Stimulated activated CD8-positive, alpha-beta memory T cell treated with anti-CD3 and anti-CD28 coated beads, Interleukin-4, amount 100 ng/mL, for 48 hours (primary cell): Measurements from ENCODE around the gene GDF15.
"Not testable (repeated sequence)": the region's sequence is repeated elsewhere in the genome, so short reads cannot be mapped to it uniquely, and the experiment has no call there.

Experiments used
- DNase-seq: peaks from one replicate; pipeline ENCODE4 v3.0.0-alpha.2; 2020

The GDF15 gene

DNA sequence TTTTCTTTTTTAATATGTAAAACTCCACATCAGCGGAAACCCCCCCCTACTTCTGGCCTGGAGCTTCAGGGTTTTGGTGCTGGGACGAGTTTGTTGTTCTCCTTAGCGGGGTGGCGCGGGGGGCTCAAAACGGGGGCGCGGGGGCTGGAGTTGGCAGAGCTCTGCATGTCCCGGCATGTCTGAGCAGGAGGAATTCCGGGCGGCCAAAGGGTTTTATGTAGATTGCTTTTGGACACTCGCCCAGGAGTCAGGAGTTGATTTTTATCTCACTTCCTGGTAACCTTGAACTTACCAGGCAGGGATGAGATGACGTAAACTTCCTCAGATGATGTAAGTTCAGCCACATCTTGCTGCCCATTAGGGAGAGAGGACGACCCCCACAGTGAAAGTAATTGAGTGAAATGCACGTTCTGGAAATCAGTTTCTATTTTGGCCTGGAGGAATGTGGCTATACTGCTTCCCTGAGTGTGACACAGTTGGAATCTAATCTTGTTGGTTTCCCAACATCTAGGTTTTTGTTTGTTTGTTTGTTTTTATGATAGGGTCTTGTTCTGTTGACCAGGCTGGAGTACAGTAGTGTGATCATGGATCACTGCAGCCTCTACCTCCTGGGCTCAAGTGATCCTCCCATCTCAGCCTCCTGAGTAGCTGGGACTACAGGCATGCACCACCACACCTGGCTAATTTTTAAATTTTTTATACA, 21.0 kb upstream of the GDF15 start:
- no peak for DNase-seq

GRCh38 chr19:18366021-18366435, 19.9 kb upstream of the GDF15 start:
- DNase-seq = no peak

DNA sequence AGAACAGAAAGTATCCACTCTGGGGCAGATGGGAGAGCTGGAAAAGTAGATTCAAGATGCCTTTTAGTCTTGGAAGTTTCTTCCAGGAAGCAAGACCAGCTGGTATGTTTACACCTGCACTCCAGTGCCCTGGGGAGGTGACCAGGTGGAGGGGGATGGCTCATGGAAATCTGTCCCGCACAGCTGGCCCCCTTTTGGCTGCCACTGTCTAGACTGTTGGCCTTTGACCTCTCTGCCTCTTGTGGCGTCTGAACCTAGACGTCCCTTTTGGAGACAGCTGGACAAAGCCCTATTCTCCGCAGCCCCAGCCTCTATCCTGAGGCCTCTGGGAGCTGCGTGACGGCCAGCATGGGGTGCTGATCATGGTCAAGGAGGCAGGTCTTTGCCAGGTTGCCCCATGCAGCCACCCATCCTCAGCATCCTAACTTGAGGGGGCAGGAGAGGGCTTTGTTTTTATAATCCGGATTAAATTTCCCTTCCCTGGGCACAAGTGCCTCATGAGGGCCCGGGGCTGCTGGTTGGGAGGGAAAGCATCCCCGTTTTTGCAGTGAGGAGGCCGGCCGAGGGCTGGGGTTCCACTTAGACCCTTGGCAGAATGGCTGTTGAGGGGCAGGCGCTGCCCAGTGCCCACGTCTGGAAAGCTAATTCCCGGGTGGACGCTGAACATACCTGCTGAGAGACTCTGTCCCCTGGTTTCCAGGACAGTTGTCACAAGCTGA, 17.3 kb upstream of the GDF15 start:
- no peak for DNase-seq

DNA sequence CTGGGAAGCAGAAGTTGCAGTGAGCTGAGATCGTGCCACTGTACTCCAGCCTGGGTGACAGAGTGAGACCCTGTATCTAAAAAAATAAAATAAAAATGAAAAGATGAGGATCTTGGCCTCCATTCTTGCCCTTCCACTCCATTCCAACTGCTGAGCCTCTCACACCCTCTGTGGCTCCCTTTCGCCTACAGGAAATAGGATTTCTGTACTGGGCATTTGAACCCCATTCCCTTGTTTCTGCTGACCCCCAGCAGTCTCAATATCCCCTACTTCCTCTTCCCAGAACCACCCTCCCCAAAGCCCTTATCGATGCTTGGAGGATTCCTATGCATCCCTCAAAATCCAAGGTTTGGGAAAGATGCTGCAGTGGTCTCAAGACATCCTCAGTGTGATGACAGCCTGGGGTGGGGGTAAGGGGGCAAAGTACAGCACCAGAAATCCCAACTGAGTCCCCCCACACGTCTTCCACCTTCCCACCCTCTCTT, 12.5 kb upstream of the GDF15 start:
- DNase-seq = no peak

GRCh38 chr19:18373892-18374629, 11.9 kb upstream of the GDF15 start:
- DNase-seq = peak; percentile 75

GRCh38 chr19:18377026-18377425, 8.9 kb upstream of the GDF15 start:
- no peak for DNase-seq

DNA sequence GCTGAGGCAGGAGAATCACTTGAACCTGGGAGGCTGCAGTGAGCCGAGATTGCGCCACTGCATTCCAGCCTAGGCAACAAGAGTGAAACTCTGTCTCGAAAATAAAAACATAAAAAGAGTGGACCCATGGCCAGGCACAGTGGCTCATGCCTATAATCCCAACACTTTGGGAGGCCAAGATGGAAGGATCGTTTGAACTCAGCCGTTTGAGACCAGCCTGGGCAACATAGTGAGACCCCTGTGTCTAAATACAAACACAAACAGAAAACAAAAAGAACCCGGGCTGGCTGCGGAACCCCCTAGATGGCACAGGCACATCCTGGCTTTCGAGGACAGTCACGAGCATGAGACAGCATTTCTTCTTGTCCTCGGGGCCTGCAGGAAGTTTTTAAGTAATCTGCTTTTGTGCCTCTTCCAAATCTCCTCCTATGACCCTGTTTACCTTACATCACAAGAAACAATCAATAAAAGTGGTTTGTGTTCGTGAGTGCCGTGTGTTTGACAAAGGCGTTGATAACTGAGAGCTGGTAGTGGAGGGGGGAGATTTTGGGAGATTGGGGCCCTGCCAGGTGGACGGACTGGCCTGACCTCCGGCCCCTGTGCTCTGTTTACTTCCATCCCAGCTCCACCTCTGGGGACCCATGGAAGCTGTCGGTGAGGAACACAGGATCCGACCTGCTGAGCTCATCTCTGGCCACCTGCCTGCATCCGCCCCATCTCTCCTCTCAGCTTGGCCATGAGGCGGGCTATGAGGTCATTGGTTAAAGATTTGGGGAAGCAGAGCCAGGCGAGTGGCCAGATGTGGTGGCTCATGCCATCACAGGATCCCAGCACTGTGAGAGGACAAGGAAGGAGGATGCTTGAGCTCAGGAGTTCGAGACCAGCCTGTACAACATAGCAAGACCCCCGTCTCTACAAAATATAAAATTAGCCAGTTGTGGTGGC, 5.9 kb upstream of the GDF15 start:
- DNase-seq = no peak

DNA sequence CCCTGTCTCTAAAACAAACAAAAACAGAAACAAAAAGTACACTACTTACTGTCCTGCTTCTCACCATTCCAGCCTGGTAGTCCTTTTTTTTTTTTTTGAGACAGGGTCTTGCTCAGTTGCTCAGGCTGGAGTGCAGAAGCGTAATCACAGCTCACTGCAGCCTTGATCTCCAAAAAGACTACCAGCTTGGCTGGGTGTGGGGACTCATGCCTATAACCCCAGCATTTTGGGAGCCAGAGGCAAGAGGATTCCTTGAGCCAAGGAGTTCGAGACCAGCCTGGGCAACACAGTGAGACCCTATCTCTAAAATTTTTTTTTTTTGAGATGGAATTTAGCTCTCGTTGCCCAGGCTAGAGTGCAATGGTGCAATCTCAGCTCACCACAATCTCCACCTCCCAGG, 5.1 kb upstream of the GDF15 start:
- DNase-seq = no peak

DNA sequence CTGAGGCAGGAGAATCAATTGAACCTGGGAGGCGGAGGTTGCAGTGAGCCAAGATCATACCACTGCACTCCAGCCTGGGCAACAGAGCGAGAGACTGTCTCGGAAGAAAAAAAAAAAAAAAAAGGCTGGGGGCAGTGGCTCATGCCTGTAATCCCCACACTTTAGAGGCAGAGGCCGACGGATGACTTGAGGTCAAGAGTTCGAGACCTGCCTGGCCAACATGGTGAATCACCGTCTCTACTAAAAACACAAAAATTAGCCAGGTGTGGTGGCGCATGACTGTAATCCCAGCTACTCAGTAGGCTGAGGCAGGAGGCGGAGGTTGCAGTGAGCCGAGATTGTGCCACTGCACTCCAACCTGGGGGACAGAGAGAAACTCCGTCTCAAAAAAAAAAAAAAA, 2.3 kb upstream of the GDF15 start:
- DNase-seq = not testable (repeated sequence)

- DNase-seq = no peak
These were observed 1.2 kb upstream of the GDF15 start for GRCh38 chr19:18384775-18385174.

- DNase-seq = no peak
These were observed 641 bp upstream of the GDF15 start for GRCh38 chr19:18385359-18385674.

DNA sequence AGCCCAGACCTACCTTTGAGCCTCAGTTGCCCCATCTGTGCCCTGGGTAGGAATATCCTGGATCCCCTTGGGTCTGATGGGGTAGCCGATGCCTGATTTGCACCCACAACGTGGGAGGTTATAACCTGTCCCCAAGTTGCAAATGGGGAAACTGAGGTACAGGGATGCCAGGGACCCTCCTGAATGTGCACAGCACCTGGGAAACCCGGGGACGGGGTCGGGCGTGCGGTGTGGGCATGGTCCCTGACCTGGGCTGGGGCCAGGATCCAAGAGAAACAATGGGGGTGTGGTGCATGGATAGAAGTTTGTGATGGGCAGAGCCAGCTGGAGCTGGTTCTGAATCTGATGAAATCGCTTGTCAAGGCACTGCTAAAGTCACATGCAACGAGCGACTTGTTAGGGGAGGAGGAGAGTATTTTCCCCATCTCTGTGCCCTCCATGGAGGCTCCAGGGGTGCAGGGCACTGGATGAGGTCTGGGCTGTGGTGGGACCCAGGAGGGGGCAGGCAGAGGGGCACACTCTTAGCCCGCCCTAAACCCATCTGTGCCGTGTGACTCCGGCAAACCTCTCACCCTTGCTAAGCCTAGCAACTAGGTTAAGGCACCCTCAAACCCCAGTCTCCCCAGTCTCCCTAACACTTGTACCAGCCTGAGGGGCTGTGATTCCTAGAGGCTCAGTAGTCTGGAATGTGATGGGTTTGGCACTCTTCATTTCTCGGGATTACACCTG, 749 bp downstream of the GDF15 start:
- no peak for DNase-seq

GRCh38 chr19:18388100-18388959, 2.4 kb downstream of the GDF15 start:
- peak; percentile 91 for DNase-seq

DNA sequence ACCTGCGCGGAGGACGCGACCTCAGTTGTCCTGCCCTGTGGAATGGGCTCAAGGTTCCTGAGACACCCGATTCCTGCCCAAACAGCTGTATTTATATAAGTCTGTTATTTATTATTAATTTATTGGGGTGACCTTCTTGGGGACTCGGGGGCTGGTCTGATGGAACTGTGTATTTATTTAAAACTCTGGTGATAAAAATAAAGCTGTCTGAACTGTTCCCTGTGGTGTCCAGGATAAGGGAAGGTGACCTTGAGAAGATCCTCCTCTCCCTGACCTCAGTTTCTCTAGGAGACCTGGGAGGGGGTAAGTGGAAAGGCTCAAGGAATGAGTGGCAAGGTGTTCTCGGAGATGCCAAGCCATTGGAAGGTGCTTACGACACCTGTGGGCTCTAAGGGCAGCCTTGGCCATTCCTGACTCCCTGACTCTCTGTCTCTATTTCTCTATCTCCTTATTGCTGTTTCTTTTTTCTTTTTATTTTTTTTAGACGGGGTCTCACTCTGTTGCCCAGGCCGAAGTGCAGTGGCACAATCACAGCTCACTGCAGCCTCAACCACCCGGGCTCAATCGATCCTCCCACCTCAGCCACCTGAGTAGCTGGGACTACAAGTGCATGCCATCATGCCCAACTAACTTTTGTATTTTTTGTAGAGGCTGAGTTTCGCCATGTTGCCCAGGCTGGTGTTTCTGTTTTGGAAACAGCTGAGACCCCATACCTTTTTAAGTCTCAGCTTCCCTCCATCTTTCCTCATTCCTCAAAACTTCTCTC, 3.2 kb downstream of the GDF15 start:
- no peak for DNase-seq

DNA sequence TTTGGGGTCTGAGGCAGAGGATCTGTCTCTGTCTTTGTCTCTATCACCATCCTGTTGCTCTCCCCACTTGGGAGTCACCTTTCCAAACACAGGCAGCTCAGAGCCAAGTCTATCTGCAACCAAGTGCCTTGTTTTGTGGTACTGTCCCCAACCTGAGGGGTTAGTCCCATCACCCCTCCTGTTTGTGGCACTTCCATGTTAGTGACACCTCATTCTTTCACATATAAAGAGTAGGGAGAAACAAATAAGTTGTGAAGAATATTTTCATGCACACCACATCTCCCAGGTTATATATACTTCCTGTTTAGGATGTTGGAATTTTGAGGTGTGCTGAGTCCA, 3.7 kb downstream of the GDF15 start:
- no peak for DNase-seq

DNA sequence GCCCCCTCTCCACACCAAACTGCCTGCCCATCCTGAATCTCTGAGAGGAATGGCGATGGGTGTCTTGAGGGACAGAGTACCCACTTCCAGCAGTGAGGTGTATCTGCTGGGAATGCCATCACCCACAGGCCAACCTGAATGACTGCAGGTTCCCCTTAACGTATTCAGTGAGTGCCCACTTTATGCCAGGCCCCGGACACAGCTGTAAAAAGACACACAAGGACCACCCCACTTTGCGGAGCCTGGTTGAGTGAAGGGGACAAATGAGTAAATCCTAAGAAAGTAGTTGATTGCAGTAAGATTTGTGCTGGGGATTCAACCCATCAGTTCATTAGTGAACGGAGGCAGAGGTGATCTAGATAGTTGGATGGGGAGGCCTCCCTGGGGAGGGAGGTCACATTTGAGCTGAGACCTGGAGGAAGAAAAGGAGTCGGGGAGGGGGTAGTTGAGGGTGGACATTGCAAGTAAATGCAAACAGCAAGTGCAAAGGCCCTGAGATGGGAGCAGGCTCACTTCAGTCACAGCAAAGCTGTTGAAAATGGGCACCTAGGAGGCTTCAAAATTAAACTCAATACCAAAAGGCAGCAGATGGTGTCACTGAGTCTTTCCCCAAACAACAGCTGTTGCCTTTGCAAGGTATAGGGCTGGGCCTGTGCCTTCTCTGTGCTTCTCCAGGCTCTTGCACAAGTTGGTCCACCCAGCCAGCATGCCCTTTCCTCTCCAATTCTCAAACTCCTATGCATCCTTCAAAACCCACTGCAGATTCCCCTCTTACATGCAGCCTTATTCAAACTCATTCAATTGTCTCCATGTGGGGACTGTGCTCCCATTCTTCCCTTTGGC, 4.3 kb downstream of the GDF15 start:
- DNase-seq = no peak

DNA sequence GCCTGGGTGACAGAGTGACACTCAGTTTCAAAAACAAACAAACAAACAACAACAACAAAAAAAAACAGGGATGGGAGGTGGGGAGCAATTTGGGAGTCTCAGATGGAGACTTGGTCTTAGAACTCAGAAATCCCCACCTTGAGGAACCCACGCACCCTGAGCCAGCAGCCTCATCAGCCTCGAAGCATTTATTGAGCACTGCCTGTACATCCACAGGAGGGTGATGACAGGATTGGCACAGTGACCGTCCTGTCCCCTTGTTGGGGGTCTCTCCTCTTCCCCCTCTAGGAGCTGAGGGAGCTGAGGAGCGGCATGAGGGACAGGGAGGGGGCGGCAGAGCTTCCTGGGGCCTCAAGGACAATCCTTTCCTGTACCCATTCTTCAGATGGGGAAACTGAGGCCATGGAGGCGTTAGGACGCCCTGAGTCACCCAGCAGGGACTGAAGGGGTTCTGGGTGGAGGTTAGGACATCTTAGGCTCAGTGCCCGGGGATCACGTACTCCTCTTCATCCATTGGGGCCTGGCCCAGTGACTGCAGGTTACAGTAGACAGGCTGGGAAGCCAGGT, 5.6 kb downstream of the GDF15 start:
- no peak for DNase-seq

GRCh38 chr19:18392417-18392816, 6.5 kb downstream of the GDF15 start:
- DNase-seq = no peak

GRCh38 chr19:18392926-18393325, 7.0 kb downstream of the GDF15 start:
- no peak for DNase-seq
